ENCODE measurements around the gene RCC2. TPM values are rescaled to one million over a fixed set of nuclear protein-coding genes. Genes with fewer than 3 reads are reported as not detected.

The RCC2 gene
- polyA plus RNA-seq, 1 of the 3 experiments (the other 2 are of a cell fraction) = 53.8 TPM

DNA sequence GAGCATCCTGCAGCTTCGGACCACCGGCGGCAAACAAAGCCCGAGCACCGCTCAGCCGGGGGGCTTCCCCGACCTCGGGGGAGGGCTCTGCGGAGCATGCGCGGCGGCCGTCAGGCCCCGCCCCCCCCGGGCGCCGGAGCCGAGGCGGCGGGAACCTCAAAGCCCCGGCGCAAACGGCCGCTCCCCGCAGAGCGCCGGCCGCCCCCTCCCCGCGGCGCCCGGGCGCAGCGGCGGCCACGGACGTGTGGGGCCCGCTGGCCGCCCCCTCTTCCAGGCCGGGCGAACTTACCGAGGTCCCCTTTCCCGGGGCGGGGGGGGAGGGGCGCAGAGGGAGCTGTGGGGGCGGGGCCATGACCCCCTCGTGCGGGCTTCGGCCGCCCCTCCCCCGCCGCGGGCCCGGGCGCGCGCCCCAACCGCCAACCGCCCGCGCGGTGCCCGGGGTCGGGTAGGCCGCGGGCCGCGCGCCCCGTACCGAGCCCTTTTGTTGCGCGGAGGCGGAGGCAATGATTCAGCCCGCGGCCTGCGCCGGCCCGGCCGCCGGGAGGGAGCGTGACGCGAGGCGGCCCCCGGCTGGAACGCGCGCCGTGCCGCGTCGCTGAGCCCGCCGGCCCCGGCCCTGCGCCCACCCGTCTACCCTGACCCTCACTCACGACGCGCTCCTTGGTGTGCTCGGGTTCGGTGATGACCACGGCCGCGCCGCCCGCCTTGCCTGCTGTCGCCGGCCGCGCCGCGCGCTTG lies 1.7 kb downstream of the RCC2 start:
- 0% methylated on average over 10 of the region's 115 CpGs for WGBS (ENCODE audit: low lambda C conversion rate)
- peaks cover 25 to 37% of the 10 kb centered on the region in 2 experiments for H3K4me1 ChIP-seq (ENCODE audit: control insufficient read depth in 1 of 2, insufficient read depth in 2 of 2, low read depth in 1 of 2, low read length in 1 of 2)

DNA sequence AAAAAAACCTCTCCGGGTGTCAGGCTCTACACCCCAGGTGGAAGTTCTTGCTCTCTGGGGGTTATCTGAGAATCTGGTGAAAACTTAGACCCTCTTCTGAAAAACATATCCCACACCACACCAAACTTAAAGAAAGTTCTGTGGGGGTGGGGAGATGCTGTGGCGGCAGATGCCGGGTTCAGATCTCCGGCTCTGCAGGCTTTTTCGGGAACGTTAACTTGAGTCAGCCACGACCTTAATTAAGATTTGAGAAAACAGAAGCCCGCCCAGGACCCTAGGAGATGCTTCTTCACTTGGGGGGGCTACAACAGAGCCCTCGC lies 2.3 kb downstream of the RCC2 start:
- no peak overlapping the region for H2AFZ ChIP-seq (ENCODE audit: low read depth)
- H3K9me2 ChIP-seq = no peaks in the 10 kb centered on the region
- H3K4me1 ChIP-seq (ENCODE audit: control insufficient read depth in 1 of 2, insufficient read depth in 2 of 2, low read depth in 1 of 2, low read length in 1 of 2) = peaks cover 25 to 32% of the 10 kb centered on the region in 2 experiments
- H3K27ac ChIP-seq (ENCODE audit: low read depth in 2 of 2, low read length in 1 of 2) = peak overlapping the region in 1 of 2 experiments; percentile 44; a peak in 2 of 4 replicates
- ChIA-PET CTCF (interaction anchor here (0.5 to 1.5 kb wide), 2 partner anchors 11 to 65 kb away, joined by 3 read pairs; no protein-coding TSS in a partner anchor), POLR2A (interaction anchor here (1.1 kb wide), 1 partner anchor 9 kb away, joined by 3 read pairs; no protein-coding TSS in a partner anchor)
- no peaks in the 10 kb centered on the region for H3K9me3 ChIP-seq
- H3K79me2 ChIP-seq (ENCODE audit: insufficient read depth) = peaks cover 72% of the 10 kb centered on the region
- DNase-seq = no peak
- peaks cover 9 to 27% of the 10 kb centered on the region in 2 experiments for H3K36me3 ChIP-seq (replicated peaks in 1 of 2; ENCODE audit: control insufficient read depth in 1 of 2, insufficient read depth in 2 of 2, low read length in 1 of 2)
- peaks cover 46% of the 10 kb centered on the region for H4K20me1 ChIP-seq (ENCODE audit: insufficient read depth)
- H3K4me3 ChIP-seq (ENCODE audit: low read depth in 2 of 2, low read length in 1 of 2) = peak overlapping the region; percentile 71 to 86
- no peaks in the 10 kb centered on the region for H3K27me3 ChIP-seq (ENCODE audit: insufficient read depth)
- H3K4me2 ChIP-seq = peak overlapping the region; percentile 91
- peak overlapping the region; percentile 62 for H3K9ac ChIP-seq
- H3F3A ChIP-seq (replicated peaks; ENCODE audit: insufficient read depth) = peaks cover 17% of the 10 kb centered on the region
- 4% methylated on average over 6 of the region's 9 CpGs for WGBS (ENCODE audit: low lambda C conversion rate)
- TF ChIP-seq FOXM1 (IDR thresholded peaks at IDR 0.05; ENCODE audit: low read depth) (no peak), TCF12 (IDR thresholded peaks at IDR 0.05) (no peak), SIN3A (IDR thresholded peaks at IDR 0.05; ENCODE audit: borderline replicate concordance, low read depth, low read length) (no peak), TEAD4 (IDR thresholded peaks at IDR 0.05; ENCODE audit: borderline replicate concordance, insufficient read depth) (no peak), RAD21 (IDR thresholded peaks at IDR 0.05; ENCODE audit: low read length) (no peak), EZH2phosphoT487 (IDR thresholded peaks at IDR 0.05; ENCODE audit: borderline replicate concordance, low read depth) (no peak), JUND (IDR thresholded peaks at IDR 0.05) (no peak), GATA2 (CRISPR knock-in tag; IDR thresholded peaks at IDR 0.05) (no peak), MEF2A (IDR thresholded peaks at IDR 0.05; ENCODE audit: borderline replicate concordance, low read depth) (no peak), POLR2AphosphoS5 (IDR thresholded peaks at IDR 0.05; ENCODE audit: low read depth, low read length) (no peak; the same call in 1 of the 2 replicates)
- TF ChIP-seq, protein P1, sequence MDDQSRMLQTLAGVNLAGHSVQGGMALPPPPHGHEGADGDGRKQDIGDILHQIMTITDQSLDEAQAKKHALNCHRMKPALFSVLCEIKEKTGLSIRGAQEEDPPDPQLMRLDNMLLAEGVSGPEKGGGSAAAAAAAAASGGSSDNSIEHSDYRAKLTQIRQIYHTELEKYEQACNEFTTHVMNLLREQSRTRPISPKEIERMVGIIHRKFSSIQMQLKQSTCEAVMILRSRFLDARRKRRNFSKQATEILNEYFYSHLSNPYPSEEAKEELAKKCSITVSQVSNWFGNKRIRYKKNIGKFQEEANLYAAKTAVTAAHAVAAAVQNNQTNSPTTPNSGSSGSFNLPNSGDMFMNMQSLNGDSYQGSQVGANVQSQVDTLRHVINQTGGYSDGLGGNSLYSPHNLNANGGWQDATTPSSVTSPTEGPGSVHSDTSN (IDR thresholded peaks at IDR 0.05) = no peak
- TF ChIP-seq, protein P2, sequence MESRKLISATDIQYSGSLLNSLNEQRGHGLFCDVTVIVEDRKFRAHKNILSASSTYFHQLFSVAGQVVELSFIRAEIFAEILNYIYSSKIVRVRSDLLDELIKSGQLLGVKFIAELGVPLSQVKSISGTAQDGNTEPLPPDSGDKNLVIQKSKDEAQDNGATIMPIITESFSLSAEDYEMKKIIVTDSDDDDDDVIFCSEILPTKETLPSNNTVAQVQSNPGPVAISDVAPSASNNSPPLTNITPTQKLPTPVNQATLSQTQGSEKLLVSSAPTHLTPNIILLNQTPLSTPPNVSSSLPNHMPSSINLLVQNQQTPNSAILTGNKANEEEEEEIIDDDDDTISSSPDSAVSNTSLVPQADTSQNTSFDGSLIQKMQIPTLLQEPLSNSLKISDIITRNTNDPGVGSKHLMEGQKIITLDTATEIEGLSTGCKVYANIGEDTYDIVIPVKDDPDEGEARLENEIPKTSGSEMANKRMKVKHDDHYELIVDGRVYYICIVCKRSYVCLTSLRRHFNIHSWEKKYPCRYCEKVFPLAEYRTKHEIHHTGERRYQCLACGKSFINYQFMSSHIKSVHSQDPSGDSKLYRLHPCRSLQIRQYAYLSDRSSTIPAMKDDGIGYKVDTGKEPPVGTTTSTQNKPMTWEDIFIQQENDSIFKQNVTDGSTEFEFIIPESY (IDR thresholded peaks at IDR 0.05; ENCODE audit: borderline replicate concordance, low read depth) = no peak
- TF ChIP-seq, protein P3, sequence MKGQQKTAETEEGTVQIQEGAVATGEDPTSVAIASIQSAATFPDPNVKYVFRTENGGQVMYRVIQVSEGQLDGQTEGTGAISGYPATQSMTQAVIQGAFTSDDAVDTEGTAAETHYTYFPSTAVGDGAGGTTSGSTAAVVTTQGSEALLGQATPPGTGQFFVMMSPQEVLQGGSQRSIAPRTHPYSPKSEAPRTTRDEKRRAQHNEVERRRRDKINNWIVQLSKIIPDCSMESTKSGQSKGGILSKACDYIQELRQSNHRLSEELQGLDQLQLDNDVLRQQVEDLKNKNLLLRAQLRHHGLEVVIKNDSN (IDR thresholded peaks at IDR 0.05; ENCODE audit: borderline replicate concordance, low read depth) = no peak
- TF ChIP-seq, protein P4, sequence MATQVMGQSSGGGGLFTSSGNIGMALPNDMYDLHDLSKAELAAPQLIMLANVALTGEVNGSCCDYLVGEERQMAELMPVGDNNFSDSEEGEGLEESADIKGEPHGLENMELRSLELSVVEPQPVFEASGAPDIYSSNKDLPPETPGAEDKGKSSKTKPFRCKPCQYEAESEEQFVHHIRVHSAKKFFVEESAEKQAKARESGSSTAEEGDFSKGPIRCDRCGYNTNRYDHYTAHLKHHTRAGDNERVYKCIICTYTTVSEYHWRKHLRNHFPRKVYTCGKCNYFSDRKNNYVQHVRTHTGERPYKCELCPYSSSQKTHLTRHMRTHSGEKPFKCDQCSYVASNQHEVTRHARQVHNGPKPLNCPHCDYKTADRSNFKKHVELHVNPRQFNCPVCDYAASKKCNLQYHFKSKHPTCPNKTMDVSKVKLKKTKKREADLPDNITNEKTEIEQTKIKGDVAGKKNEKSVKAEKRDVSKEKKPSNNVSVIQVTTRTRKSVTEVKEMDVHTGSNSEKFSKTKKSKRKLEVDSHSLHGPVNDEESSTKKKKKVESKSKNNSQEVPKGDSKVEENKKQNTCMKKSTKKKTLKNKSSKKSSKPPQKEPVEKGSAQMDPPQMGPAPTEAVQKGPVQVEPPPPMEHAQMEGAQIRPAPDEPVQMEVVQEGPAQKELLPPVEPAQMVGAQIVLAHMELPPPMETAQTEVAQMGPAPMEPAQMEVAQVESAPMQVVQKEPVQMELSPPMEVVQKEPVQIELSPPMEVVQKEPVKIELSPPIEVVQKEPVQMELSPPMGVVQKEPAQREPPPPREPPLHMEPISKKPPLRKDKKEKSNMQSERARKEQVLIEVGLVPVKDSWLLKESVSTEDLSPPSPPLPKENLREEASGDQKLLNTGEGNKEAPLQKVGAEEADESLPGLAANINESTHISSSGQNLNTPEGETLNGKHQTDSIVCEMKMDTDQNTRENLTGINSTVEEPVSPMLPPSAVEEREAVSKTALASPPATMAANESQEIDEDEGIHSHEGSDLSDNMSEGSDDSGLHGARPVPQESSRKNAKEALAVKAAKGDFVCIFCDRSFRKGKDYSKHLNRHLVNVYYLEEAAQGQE (IDR thresholded peaks at IDR 0.05; ENCODE audit: low read depth, low read length) = no peak

More for the DNA sequence above, 1.7 kb downstream of the RCC2 start:
- Histone ChIP-seq H3K9ac (peak overlapping the region; percentile 98), H3K9me3 (no peaks in the 10 kb centered on the region), H2AFZ (ENCODE audit: low read depth) (no peak overlapping the region), H3K36me3 (replicated peaks in 1 of 2; ENCODE audit: control insufficient read depth in 1 of 2, insufficient read depth in 2 of 2, low read length in 1 of 2) (peaks cover 5 to 22% of the 10 kb centered on the region in 2 experiments), H3K9me2 (no peaks in the 10 kb centered on the region), H3K4me2 (peak overlapping the region; percentile 91), H4K20me1 (ENCODE audit: insufficient read depth) (peaks cover 41% of the 10 kb centered on the region), H3K27me3 (ENCODE audit: insufficient read depth) (no peaks in the 10 kb centered on the region), H3K27ac (ENCODE audit: low read depth in 2 of 2, low read length in 1 of 2) (peak overlapping the region; percentile 97 to 98; a peak in 3 of 4 replicates), H3K79me2 (ENCODE audit: insufficient read depth) (peaks cover 67% of the 10 kb centered on the region), H3K4me3 (ENCODE audit: low read depth in 2 of 2, low read length in 1 of 2) (peak overlapping the region; percentile 86 to 99), H3F3A (replicated peaks; ENCODE audit: insufficient read depth) (peaks cover 22% of the 10 kb centered on the region)
- no peak for TF ChIP-seq FOXJ3 (CRISPR knock-in tag; IDR thresholded peaks at IDR 0.05)
- peak; percentile 69 for TF ChIP-seq NRF1 (IDR thresholded peaks at IDR 0.05; ENCODE audit: low read depth, low read length)
- TF ChIP-seq TAF1 (IDR thresholded peaks at IDR 0.05; ENCODE audit: borderline replicate concordance, low read depth, low read length) = peak; percentile 15; the same call in 1 of the 2 replicates
- TF ChIP-seq TCF12 (IDR thresholded peaks at IDR 0.05) = no peak
- TF ChIP-seq, protein P5, sequence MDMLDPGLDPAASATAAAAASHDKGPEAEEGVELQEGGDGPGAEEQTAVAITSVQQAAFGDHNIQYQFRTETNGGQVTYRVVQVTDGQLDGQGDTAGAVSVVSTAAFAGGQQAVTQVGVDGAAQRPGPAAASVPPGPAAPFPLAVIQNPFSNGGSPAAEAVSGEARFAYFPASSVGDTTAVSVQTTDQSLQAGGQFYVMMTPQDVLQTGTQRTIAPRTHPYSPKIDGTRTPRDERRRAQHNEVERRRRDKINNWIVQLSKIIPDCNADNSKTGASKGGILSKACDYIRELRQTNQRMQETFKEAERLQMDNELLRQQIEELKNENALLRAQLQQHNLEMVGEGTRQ (IDR thresholded peaks at IDR 0.05; ENCODE audit: borderline replicate concordance, low read depth, low read length) = no peak
- TF ChIP-seq MXI1 (IDR thresholded peaks at IDR 0.05; ENCODE audit: low read depth, low read length) = 0 out of 2 replicates have a peak, but pooled peaks have one; percentile 7
- peak; percentile 96 for DNase-seq
- ChIA-PET CTCF (interaction anchor here (0.5 to 5.7 kb wide), 4 partner anchors 12 to 545 kb away, joined by 3 to 35 read pairs (median 3); no protein-coding TSS in a partner anchor), POLR2A (interaction anchor here (1.1 kb wide), 1 partner anchor 9 kb away, joined by 3 read pairs; no protein-coding TSS in a partner anchor)
